HEK293 (cell line): Measurements from ENCODE around the gene RGS7.

Source experiments
- CTCF ChIA-PET: fragments of 350-600 bp; formaldehyde crosslinking; extraction: SDS; loops from one replicate; lab custom pipeline; 2021; ENCODE audit warnings: antibody characterized with exemption; lab: Yijun Ruan, JAX
- POLR2A ChIA-PET: fragments of 300-600 bp; formaldehyde crosslinking; extraction: SDS; loops from one replicate; lab custom pipeline; 2020; ENCODE audit warnings: antibody characterized with exemption, inconsistent platforms; lab: Yijun Ruan, JAX
- H3K27ac ChIP-seq: fragments of 200-500 bp; sonication (Bioruptor generic); 2 replicates; pipeline ENCODE4 v1.5.1; 2014; ENCODE audit warnings: low read depth, low read length, control low read depth, inconsistent platforms; ENCODE audit errors: extremely low read depth
- H3K36me3 ChIP-seq, 2 experiments: fragments of 200-500 bp in 1 of 2; sonication (Bioruptor generic) in 1 of 2; 1 replicate in 1 of 2; 2 replicates in 1 of 2; pipeline ENCODE4 v1.5.1; 2014 to 2017; ENCODE audit warnings: inconsistent platforms in 2 of 2, low read length in 2 of 2; ENCODE audit not compliant: control insufficient read depth in 2 of 2, insufficient read depth in 1 of 2
- H3K4me1 ChIP-seq: fragments of 200-500 bp; sonication (Bioruptor generic); 2 replicates; pipeline ENCODE4 v1.5.1; 2014; ENCODE audit warnings: mild to moderate bottlenecking, low read length, inconsistent platforms; ENCODE audit not compliant: control insufficient read depth, insufficient read depth
- H3K4me3 ChIP-seq: 2 replicates; pipeline ENCODE4 v1.5.1; 2011; ENCODE audit warnings: low read depth, mild to moderate bottlenecking, control low read depth, low read length, moderate library complexity
- H3K9me3 ChIP-seq: fragments of 200-500 bp; sonication (Bioruptor generic); 2 replicates; pipeline ENCODE4 v1.5.1; 2014; ENCODE audit warnings: low read depth, low read length, inconsistent platforms; ENCODE audit not compliant: control insufficient read depth, insufficient read depth
- HOXD13 ChIP-seq: sonication (generic); formaldehyde crosslinking; IDR thresholded peaks from 2 replicates; pipeline ENCODE4 v1.8.0; 2022; ENCODE audit warnings: missing genetic modification reagents, borderline replicate concordance
- IKZF3 ChIP-seq: fragments of 450-650 bp; IDR thresholded peaks from 2 replicates; pipeline ENCODE4 v1.5.0; 2018; ENCODE audit warnings: missing biosample characterization, mild to moderate bottlenecking, missing genetic modification characterization, moderate library complexity
- MZF1 ChIP-seq: fragments of 450-650 bp; formaldehyde crosslinking; IDR thresholded peaks from 2 replicates; pipeline ENCODE4 v1.5.1; 2017; ENCODE audit warnings: missing biosample characterization, missing genetic modification characterization, borderline replicate concordance
- SALL2 ChIP-seq: fragments of 450-650 bp; formaldehyde crosslinking; IDR thresholded peaks from 2 replicates; pipeline ENCODE4 v1.5.0; 2017; ENCODE audit warnings: missing biosample characterization, mild to moderate bottlenecking, missing genetic modification characterization, borderline replicate concordance
- SP7 ChIP-seq: fragments of 450-650 bp; formaldehyde crosslinking; IDR thresholded peaks from 2 replicates; pipeline ENCODE4 v1.5.1; 2016; ENCODE audit warnings: missing biosample characterization, missing genetic modification characterization
- TRIM28 ChIP-seq: IDR thresholded peaks from 2 replicates; pipeline ENCODE4 v1.6.1; 2011; ENCODE audit warnings: low read length, control low read depth, borderline replicate concordance
- ZBTB11 ChIP-seq: fragments of 450-650 bp; formaldehyde crosslinking; conservative IDR thresholded peaks from 2 replicates; pipeline ENCODE4 v1.5.1; 2016; ENCODE audit warnings: low read depth, missing biosample characterization, missing genetic modification characterization
- ZFHX2 ChIP-seq: fragments of 450-650 bp; formaldehyde crosslinking; conservative IDR thresholded peaks from 2 replicates; pipeline ENCODE4 v1.5.1; 2016; ENCODE audit warnings: missing biosample characterization, missing genetic modification characterization
- ZFP37 ChIP-seq: fragments of 450-650 bp; formaldehyde crosslinking; IDR thresholded peaks from 2 replicates; pipeline ENCODE4 v1.5.1; 2016; ENCODE audit warnings: missing biosample characterization, missing genetic modification characterization
- ZNF18 ChIP-seq: fragments of 450-650 bp; formaldehyde crosslinking; IDR thresholded peaks from 2 replicates; pipeline ENCODE4 v1.5.1; 2016; ENCODE audit warnings: missing biosample characterization, missing genetic modification characterization
- ZNF214 ChIP-seq: fragments of 450-650 bp; formaldehyde crosslinking; IDR thresholded peaks from 2 replicates; pipeline ENCODE4 v1.5.1; 2017; ENCODE audit warnings: missing biosample characterization, mild to moderate bottlenecking, missing genetic modification characterization, borderline replicate concordance
- ZNF266 ChIP-seq: fragments of 450-650 bp; formaldehyde crosslinking; IDR thresholded peaks from 2 replicates; pipeline ENCODE4 v1.5.1; 2016; ENCODE audit warnings: missing biosample characterization, missing genetic modification characterization, low read depth
- ZNF416 ChIP-seq: fragments of 450-650 bp; formaldehyde crosslinking; IDR thresholded peaks from 2 replicates; pipeline ENCODE4 v1.5.1; 2016; ENCODE audit warnings: missing biosample characterization, missing genetic modification characterization
- ZNF473 ChIP-seq: fragments of 450-650 bp; formaldehyde crosslinking; IDR thresholded peaks from 2 replicates; pipeline ENCODE4 v1.5.1; 2017; ENCODE audit warnings: missing biosample characterization, missing genetic modification characterization
- ZNF548 ChIP-seq: fragments of 450-650 bp; formaldehyde crosslinking; IDR thresholded peaks from 2 replicates; pipeline ENCODE4 v1.5.1; 2016; ENCODE audit warnings: missing biosample characterization, missing genetic modification characterization
- ZNF600 ChIP-seq: fragments of 450-650 bp; formaldehyde crosslinking; IDR thresholded peaks from 2 replicates; pipeline ENCODE4 v1.5.1; 2016; ENCODE audit warnings: missing biosample characterization, missing genetic modification characterization
- ZNF623 ChIP-seq: fragments of 450-650 bp; formaldehyde crosslinking; IDR thresholded peaks from 2 replicates; pipeline ENCODE4 v1.5.1; 2016; ENCODE audit warnings: missing biosample characterization, missing genetic modification characterization
- ZNF677 ChIP-seq: fragments of 450-650 bp; IDR thresholded peaks from 2 replicates; pipeline ENCODE4 v1.5.0; 2018; ENCODE audit warnings: missing biosample characterization, mild to moderate bottlenecking, missing genetic modification characterization, moderate library complexity
- ZNF692 ChIP-seq: fragments of 450-650 bp; formaldehyde crosslinking; IDR thresholded peaks from 2 replicates; pipeline ENCODE4 v1.5.1; 2016; ENCODE audit warnings: missing biosample characterization, missing genetic modification characterization

The RGS7 gene

GRCh38 chr1:241401156-241401555, 44.2 kb upstream of the RGS7 start:
- Histone ChIP-seq H3K36me3 (no peaks in the 10 kb centered on the region), H3K4me1 (no peaks in the 10 kb centered on the region), H3K27ac (no peak overlapping the region), H3K9me3 (no peaks in the 10 kb centered on the region), H3K4me3 (no peak overlapping the region)
- TF ChIP-seq ZNF416 (tag by site-specific recombination) = no peak
- 0 out of 2 replicates have a peak, but pooled peaks have one; percentile 17 for TF ChIP-seq ZFHX2
- no peak for TF ChIP-seq ZBTB11 (tag by site-specific recombination)
- TF ChIP-seq ZNF473 (tag by site-specific recombination) = no peak
- ChIA-PET POLR2A (no interaction called here), CTCF (interaction anchor here (0.6 kb wide), 1 partner anchor 221 kb away, joined by 3 read pairs; no protein-coding TSS in a partner anchor)

- no peaks in the 10 kb centered on the region for H3K9me3 ChIP-seq
- no peak for TF ChIP-seq ZNF600 (tag by site-specific recombination)
- TF ChIP-seq TRIM28 = no peak
- TF ChIP-seq ZNF677 (tag by site-specific recombination) = no peak
- no peak for TF ChIP-seq IKZF3
- TF ChIP-seq HOXD13 (CRISPR knock-in tag) = no peak
- TF ChIP-seq ZNF623 (tag by site-specific recombination) = no peak
- no peak for TF ChIP-seq SP7
- no peak for TF ChIP-seq ZNF18 (tag by site-specific recombination)
- no peak for TF ChIP-seq MZF1 (tag by site-specific recombination)
- no peak for TF ChIP-seq ZNF266 (tag by site-specific recombination)
- TF ChIP-seq ZNF548 (tag by site-specific recombination) = no peak
- no peak for TF ChIP-seq ZNF214 (tag by site-specific recombination)
- no peak for TF ChIP-seq SALL2
- no peak for TF ChIP-seq ZFP37 (tag by site-specific recombination)
- no peak for TF ChIP-seq ZNF692 (tag by site-specific recombination)
- no peak overlapping the region for H3K27ac ChIP-seq
- peaks cover 3% of the 10 kb centered on the region for H3K4me1 ChIP-seq
- ChIA-PET CTCF (interaction anchor here (0.8 to 1.2 kb wide), 2 partner anchors 18 to 1392 kb away, joined by 3 to 5 read pairs; no protein-coding TSS in a partner anchor), POLR2A (interaction anchor here (0.7 kb wide), 1 partner anchor 61 kb away, joined by 10 read pairs; no protein-coding TSS in a partner anchor)
- H3K36me3 ChIP-seq = no peaks in the 10 kb centered on the region
- H3K4me3 ChIP-seq = no peak overlapping the region
Measured at GRCh38 chr1:241396747-241397681, 40.0 kb upstream of the RGS7 start.
